A673 (cell line): Measurements from ENCODE around the gene TECPR2. TPM values are rescaled to one million over a fixed set of nuclear protein-coding genes. Genes with fewer than 3 reads are reported as not detected.

Experiments
- BruUV-seq: library from RNA; stranded (reverse); fragments of 400-500 nt; replicated peaks from 2 replicates; lab custom pipeline; 2021; lab: Mats Ljungman, UMichigan
- CTCF ChIA-PET: fragments of 300-600 bp; sonication (Branson Sonifier 250); formaldehyde crosslinking; loops from one replicate; lab custom pipeline; 2022; ENCODE audit warnings: antibody characterized with exemption; lab: Charles Lee
- POLR2A ChIA-PET: fragments of 300-600 bp; sonication (Branson Sonifier 250); formaldehyde crosslinking; loops from one replicate; lab custom pipeline; 2022; ENCODE audit warnings: antibody characterized with exemption; ENCODE audit not compliant: low non-redundant PET; lab: Charles Lee
- DNase-seq: peaks from one replicate; pipeline ENCODE4 v3.0.0-alpha.2; 2015; ENCODE audit warnings: low spot score
- H3K27ac ChIP-seq: fragments of 200-600 bp; sonication (generic); 2 replicates; pipeline ENCODE4 v1.5.1; 2016; ENCODE audit warnings: mixed run types, low read depth, mild to moderate bottlenecking, mixed read lengths, antibody characterized with exemption, low read length; ENCODE audit not compliant: poor library complexity, severe bottlenecking
- H3K27me3 ChIP-seq: fragments of 200-600 bp; sonication (generic); replicated peaks from 2 replicates; pipeline ENCODE4 v1.6.1; 2017; ENCODE audit warnings: mixed run types, low read depth, mild to moderate bottlenecking, mixed read lengths, antibody characterized with exemption, low read length; ENCODE audit not compliant: insufficient read depth, poor library complexity
- H3K36me3 ChIP-seq: fragments of 200-600 bp; sonication (generic); 2 replicates; pipeline ENCODE4 v1.6.1; 2016; ENCODE audit warnings: mixed run types, mild to moderate bottlenecking, mixed read lengths, antibody characterized with exemption, low read length; ENCODE audit not compliant: insufficient read depth, poor library complexity, severe bottlenecking
- H3K4me1 ChIP-seq: fragments of 200-600 bp; sonication (generic); 2 replicates; pipeline ENCODE4 v1.6.1; 2017; ENCODE audit warnings: mixed run types, mild to moderate bottlenecking, mixed read lengths, antibody characterized with exemption, low read length; ENCODE audit not compliant: insufficient read depth, poor library complexity, severe bottlenecking
- H3K4me3 ChIP-seq: fragments of 200-600 bp; sonication (generic); 2 replicates; pipeline ENCODE4 v1.5.1; 2016; ENCODE audit warnings: low read depth, mixed run types, mild to moderate bottlenecking, mixed read lengths, low read length; ENCODE audit not compliant: poor library complexity, severe bottlenecking
- H3K9me3 ChIP-seq: fragments of 200-600 bp; sonication (generic); 2 replicates; pipeline ENCODE4 v1.6.1; 2016; ENCODE audit warnings: mixed run types, low read depth, mild to moderate bottlenecking, mixed read lengths, antibody characterized with exemption, low read length; ENCODE audit not compliant: poor library complexity, severe bottlenecking
- CTCF ChIP-seq: fragments of 300-800, 200-600 bp; sonication (generic); conservative IDR thresholded peaks from 2 replicates; pipeline ENCODE4 v1.5.1; 2017; ENCODE audit warnings: low read depth, mild to moderate bottlenecking, antibody characterized with exemption, low read length, moderate library complexity, mixed read lengths
- EZH2 ChIP-seq: fragments of 200-600 bp; sonication (generic); IDR thresholded peaks from 2 replicates; pipeline ENCODE4 v1.6.1; 2017; ENCODE audit warnings: borderline replicate concordance, low read depth, mild to moderate bottlenecking, mixed read lengths, antibody characterized with exemption, low read length; ENCODE audit not compliant: poor library complexity, severe bottlenecking
- intact Hi-C: fragments of 100-400 bp; cut with micrococcal nuclease; formaldehyde crosslinking; loops from one replicate; pipeline ENCODE4 v1.10.0; 2022; ENCODE audit not compliant: unreplicated experiment
- total RNA-seq: library from RNA; stranded (reverse); gene quantifications from 2 replicates; pipeline ENCODE4 v1.2.3, GENCODE V29; 2021

Gene TECPR2
- total RNA-seq, 1 experiment from 2014 or later = 22.1 TPM

- ChIA-PET POLR2A (no interaction called here), CTCF (no interaction called here)
Measured at GRCh38 chr14:102491366-102491765, 128.6 kb downstream of the TECPR2 start.

GRCh38 chr14:102491786-102492530 is 129.2 kb downstream of the TECPR2 start:
- ChIA-PET POLR2A (no interaction called here), CTCF (no interaction called here)
- no TSS peak for BruUV-seq
- Histone ChIP-seq H3K36me3 (no peaks in the 10 kb centered on the region), H3K27me3 (no peaks in the 10 kb centered on the region), H3K27ac (no peak overlapping the region), H3K4me1 (no peaks in the 10 kb centered on the region), H3K4me3 (no peak overlapping the region), H3K9me3 (no peaks in the 10 kb centered on the region)
- TF ChIP-seq CTCF = no peak
- TF ChIP-seq EZH2 = no peak
- intact Hi-C loops = no loop called here
- no peak for DNase-seq

More at GRCh38 chr14:102491366-102491765, 128.6 kb downstream of the TECPR2 start:
- no peak for DNase-seq
- intact Hi-C loops = no loop called here
- BruUV-seq = no TSS peak
- Histone ChIP-seq H3K36me3 (no peaks in the 10 kb centered on the region), H3K4me1 (no peaks in the 10 kb centered on the region), H3K9me3 (no peaks in the 10 kb centered on the region), H3K4me3 (no peak overlapping the region), H3K27ac (no peak overlapping the region), H3K27me3 (no peaks in the 10 kb centered on the region)
- TF ChIP-seq CTCF (no peak), EZH2 (no peak)

- no TSS peak for BruUV-seq
Measured at GRCh38 chr14:102492531-102492910, 129.8 kb downstream of the TECPR2 start.

More at GRCh38 chr14:102492531-102492910, 129.8 kb downstream of the TECPR2 start:
- POLR2A ChIA-PET = no interaction called here
- DNase-seq = no peak
- CTCF ChIA-PET = no interaction called here
- intact Hi-C loops = no loop called here
- no peak for TF ChIP-seq EZH2
- no peak for TF ChIP-seq CTCF
- Histone ChIP-seq H3K4me1 (no peaks in the 10 kb centered on the region), H3K27ac (no peak overlapping the region), H3K36me3 (no peaks in the 10 kb centered on the region), H3K4me3 (no peak overlapping the region), H3K27me3 (no peaks in the 10 kb centered on the region), H3K9me3 (no peaks in the 10 kb centered on the region)
